Measurements from ENCODE around the gene CPNE2.

GRCh38 chr16:57137566-57138273 lies 45.3 kb downstream of the CPNE2 start:
- TF ChIP-seq EZH2 (IDR thresholded peaks at IDR 0.05; ENCODE audit: low read depth, low read length, severe bottlenecking) (no peak), CTCF (IDR thresholded peaks at IDR 0.05; ENCODE audit: control extremely low read depth in 1 of 3, insufficient read depth in 1 of 3, low read depth in 1 of 3, low read length in 3 of 3) (no peak)
